ENCODE data around the gene NPPC.
"Not testable (repeated sequence)": the region's sequence is repeated elsewhere in the genome, so short reads cannot be mapped to it uniquely, and the experiment has no call there.

The NPPC gene

GRCh38 chr2:231886071-231886681, 40.0 kb downstream of the NPPC start:
- no peak for DNase-seq (ENCODE audit: low read depth)

- DNase-seq (ENCODE audit: low read depth), result no peak
These were observed 41.6 kb downstream of the NPPC start for GRCh38 chr2:231884438-231885140.

GRCh38 chr2:231883468-231883881, 42.7 kb downstream of the NPPC start:
- DNase-seq (ENCODE audit: low read depth), result no peak

GRCh38 chr2:231882646-231883045, 43.5 kb downstream of the NPPC start:
- no peak for DNase-seq (ENCODE audit: low read depth)

- DNase-seq (ENCODE audit: low read depth), result not testable (repeated sequence)
These were observed 45.8 kb downstream of the NPPC start for GRCh38 chr2:231880371-231880770.

GRCh38 chr2:231879216-231879615, 47.0 kb downstream of the NPPC start:
- no peak for DNase-seq (ENCODE audit: low read depth)

- DNase-seq (ENCODE audit: low read depth), result no peak
These were observed 48.4 kb downstream of the NPPC start for GRCh38 chr2:231877533-231878456.

GRCh38 chr2:231874944-231875343, 51.3 kb downstream of the NPPC start:
- no peak for DNase-seq (ENCODE audit: low read depth)

Data from CMK (cell line).